MG63 (cell line): Measurements from ENCODE around the gene TSPAN5. TPM values are rescaled to one million over a fixed set of nuclear protein-coding genes. Genes with fewer than 3 reads are reported as not detected.

Experiments used
- DNase-seq: peaks from one replicate; pipeline ENCODE4 v3.0.0-alpha.2; 2020
- H3K27me3 ChIP-seq: fragments of 250-450 bp; sonication (Bioruptor Pico); 2 replicates; pipeline ENCODE4 v1.5.1; 2020; ENCODE audit warnings: mild to moderate bottlenecking, moderate library complexity
- H3K36me3 ChIP-seq: fragments of 250-450 bp; sonication (Bioruptor Pico); 2 replicates; pipeline ENCODE4 v1.5.1; 2020; ENCODE audit warnings: mild to moderate bottlenecking, moderate library complexity
- H3K4me3 ChIP-seq: fragments of 250-450 bp; sonication (Bioruptor Pico); 2 replicates; pipeline ENCODE4 v1.5.1; 2020; ENCODE audit warnings: mild to moderate bottlenecking, moderate library complexity
- H3K9me3 ChIP-seq: fragments of 250-450 bp; sonication (Bioruptor Pico); 2 replicates; pipeline ENCODE4 v1.5.1; 2020; ENCODE audit warnings: mild to moderate bottlenecking, moderate library complexity
- total RNA-seq: library from RNA; depleted of rRNA; stranded (reverse); fragments of >200 nt; shearing (Covaris generic); gene quantifications from 2 replicates; pipeline ENCODE4 v1.2.3, GENCODE V29; 2014; ENCODE audit warnings: low replicate concordance

The TSPAN5 gene
- total RNA-seq, 1 experiment from 2014 or later, result 12.6 TPM

- no peak overlapping the region for H3K4me3 ChIP-seq
Measured at GRCh38 chr4:98614662-98615061, 43.7 kb downstream of the TSPAN5 start.

GRCh38 chr4:98614094-98614493 lies 44.3 kb downstream of the TSPAN5 start:
- H3K9me3 ChIP-seq, result no peaks in the 10 kb centered on the region
- no peak overlapping the region for H3K4me3 ChIP-seq
- no peaks in the 10 kb centered on the region for H3K27me3 ChIP-seq
- H3K36me3 ChIP-seq, result no peaks in the 10 kb centered on the region
- DNase-seq, result no peak

More at GRCh38 chr4:98614662-98615061, 43.7 kb downstream of the TSPAN5 start:
- H3K36me3 ChIP-seq, result no peaks in the 10 kb centered on the region
- no peaks in the 10 kb centered on the region for H3K9me3 ChIP-seq
- no peak for DNase-seq
- no peaks in the 10 kb centered on the region for H3K27me3 ChIP-seq

DNA sequence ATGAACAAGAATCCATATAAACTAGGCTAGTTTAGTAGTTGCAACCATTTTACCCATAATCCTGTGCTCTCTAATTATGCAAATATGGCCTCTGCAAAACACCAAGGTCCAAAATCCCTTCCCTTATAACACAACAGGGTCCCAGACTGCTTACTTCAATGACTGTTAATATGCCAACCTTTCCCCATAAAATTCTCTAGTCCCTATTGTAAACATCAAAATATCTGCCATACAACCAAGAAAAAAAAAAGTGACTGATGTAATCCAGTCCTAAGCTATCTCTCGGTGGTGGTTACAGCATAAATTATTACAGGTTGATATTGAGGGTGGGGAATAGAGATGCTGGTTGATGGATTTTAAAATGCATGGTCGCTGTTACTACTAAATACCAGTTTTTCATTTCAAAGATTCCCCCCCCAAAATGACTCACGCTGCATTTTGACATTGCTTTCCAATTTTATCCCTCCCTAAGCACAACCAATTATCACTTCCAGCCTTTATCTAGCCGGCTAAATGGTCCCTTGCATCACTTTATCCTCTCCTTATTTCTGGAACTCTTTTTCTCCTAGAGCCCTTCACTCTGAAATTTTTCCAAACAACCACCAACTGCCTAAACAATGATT lies 44.8 kb downstream of the TSPAN5 start:
- Histone ChIP-seq H3K4me3 (no peak overlapping the region), H3K9me3 (no peaks in the 10 kb centered on the region), H3K36me3 (no peaks in the 10 kb centered on the region), H3K27me3 (no peaks in the 10 kb centered on the region)
- no peak for DNase-seq

GRCh38 chr4:98612318-98613250 lies 45.8 kb downstream of the TSPAN5 start:
- Histone ChIP-seq H3K4me3 (no peak overlapping the region), H3K36me3 (no peaks in the 10 kb centered on the region), H3K9me3 (no peaks in the 10 kb centered on the region), H3K27me3 (no peaks in the 10 kb centered on the region)
- DNase-seq, result no peak

DNA sequence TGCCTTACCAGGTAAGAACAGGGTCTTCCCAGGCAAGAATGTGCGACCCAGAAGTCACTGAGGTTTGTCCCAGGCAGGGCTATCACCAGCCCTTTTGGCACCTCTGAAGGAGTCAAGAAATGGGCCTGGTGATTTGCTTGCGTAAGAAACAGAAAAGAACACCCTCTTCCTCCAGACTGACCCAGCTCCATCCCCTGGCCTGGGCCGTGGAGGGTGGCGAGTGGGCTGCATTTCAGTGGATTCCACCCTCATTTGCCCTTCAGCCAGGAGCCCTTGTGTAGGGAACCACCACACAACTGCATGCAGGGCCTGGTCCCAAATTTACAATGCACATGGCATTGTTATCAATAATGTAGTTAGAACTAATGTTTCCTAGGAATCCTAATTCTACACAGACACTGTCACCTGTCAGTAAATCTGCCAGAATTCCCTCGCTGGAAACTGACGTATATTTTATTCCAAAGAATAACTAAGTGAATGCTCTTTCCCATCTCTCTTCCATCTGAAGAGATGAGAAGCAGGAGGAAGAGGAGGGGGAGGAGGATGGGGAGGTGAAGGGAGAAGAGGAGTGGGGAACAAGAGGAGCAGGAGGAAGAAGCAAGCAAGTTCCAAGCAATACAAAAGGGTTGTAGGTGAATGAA lies 46.6 kb downstream of the TSPAN5 start:
- Histone ChIP-seq H3K27me3 (no peaks in the 10 kb centered on the region), H3K9me3 (no peaks in the 10 kb centered on the region), H3K4me3 (no peak overlapping the region), H3K36me3 (no peaks in the 10 kb centered on the region)
- no peak for DNase-seq

DNA sequence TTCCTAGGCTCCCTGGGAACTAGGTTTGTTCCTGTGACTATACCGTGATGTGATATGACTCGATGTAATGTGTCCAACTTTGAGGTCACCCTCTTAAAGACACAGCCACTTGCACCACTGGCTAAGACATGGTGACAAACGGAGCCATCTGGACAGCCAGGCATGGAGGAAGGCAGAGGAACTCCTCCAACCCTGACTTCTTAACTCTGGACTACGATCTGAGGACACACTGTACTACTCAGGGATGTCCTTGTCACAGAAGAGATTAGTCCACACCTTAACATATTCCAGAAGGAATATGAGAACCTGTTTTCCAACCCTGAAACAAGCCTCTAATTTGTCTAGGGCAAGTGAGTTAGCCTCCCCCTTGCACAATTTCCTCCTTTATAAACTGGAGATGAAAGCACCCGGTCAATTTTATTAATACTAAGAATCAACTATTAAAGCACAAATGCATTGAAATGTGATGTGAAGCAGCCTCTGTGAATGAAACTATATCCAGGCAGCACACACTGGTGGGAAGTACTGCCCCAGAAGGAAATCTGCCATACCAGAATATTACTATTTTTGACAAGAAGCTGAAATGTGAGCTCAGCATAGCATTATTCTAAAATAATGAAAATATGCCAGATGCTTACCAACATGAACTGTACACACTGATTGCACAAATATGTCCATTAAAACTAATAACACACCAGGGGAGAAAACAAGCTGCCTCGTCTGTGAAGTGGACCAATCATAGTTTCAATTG lies 47.3 kb downstream of the TSPAN5 start:
- no peak for DNase-seq
- Histone ChIP-seq H3K4me3 (no peak overlapping the region), H3K9me3 (no peaks in the 10 kb centered on the region), H3K36me3 (peaks cover under 1% of the 10 kb centered on the region; the same call in 1 of the 2 replicates), H3K27me3 (no peaks in the 10 kb centered on the region)

GRCh38 chr4:98610431-98610830 lies 48.0 kb downstream of the TSPAN5 start:
- Histone ChIP-seq H3K27me3 (no peaks in the 10 kb centered on the region), H3K4me3 (no peak overlapping the region), H3K9me3 (no peaks in the 10 kb centered on the region), H3K36me3 (peaks cover 2% of the 10 kb centered on the region; the same call in 1 of the 2 replicates)
- no peak for DNase-seq

GRCh38 chr4:98609934-98610333 lies 48.5 kb downstream of the TSPAN5 start:
- no peak for DNase-seq
- no peaks in the 10 kb centered on the region for H3K9me3 ChIP-seq
- no peak overlapping the region for H3K4me3 ChIP-seq
- no peaks in the 10 kb centered on the region for H3K27me3 ChIP-seq
- H3K36me3 ChIP-seq, result peaks cover 2% of the 10 kb centered on the region; the same call in 1 of the 2 replicates

DNA sequence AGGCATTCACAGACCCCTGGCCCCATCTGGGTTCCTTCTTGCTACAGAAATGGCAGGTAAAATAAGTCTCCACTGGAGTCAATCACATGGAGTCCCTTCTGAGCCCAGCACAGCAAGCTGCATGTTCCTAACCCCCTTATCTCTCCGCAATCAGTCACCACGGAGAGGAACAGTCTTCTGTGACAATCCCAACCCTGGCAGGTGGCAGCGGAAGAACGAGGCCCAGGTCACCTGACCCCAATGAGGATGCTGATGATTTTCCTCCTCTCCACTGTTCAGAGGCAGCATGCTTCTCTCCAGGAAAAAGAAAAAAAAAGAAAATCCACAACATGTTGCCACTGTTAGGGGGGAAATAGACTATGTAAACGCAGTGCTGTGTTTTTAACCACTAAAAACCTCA lies 50.1 kb downstream of the TSPAN5 start:
- H3K27me3 ChIP-seq, result no peaks in the 10 kb centered on the region
- H3K9me3 ChIP-seq, result no peaks in the 10 kb centered on the region
- DNase-seq, result no peak
- no peak overlapping the region for H3K4me3 ChIP-seq
- peaks cover 2% of the 10 kb centered on the region; the same call in 1 of the 2 replicates for H3K36me3 ChIP-seq

DNA sequence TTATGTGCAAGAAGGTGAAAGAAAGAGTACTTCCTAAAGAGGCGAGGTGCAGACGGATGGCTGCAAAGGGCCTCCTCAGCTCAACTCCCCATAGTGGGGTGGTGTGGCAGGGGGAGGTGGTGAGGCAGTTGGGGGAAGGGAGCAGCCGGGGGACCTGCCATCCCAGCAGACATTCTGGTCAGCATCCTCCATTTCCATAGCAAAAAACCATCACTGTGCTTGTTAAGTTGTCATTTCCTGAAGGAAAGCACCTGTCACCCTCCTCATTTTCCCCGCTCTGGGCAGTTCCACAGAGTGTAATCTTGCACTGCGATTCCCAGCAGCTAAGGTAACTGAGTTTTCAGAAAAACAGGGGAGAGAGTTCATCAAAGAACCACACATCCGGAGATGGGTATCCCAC lies 51.5 kb downstream of the TSPAN5 start:
- DNase-seq, result no peak
- no peak overlapping the region for H3K4me3 ChIP-seq
- peaks cover 2% of the 10 kb centered on the region; the same call in 1 of the 2 replicates for H3K36me3 ChIP-seq

DNA sequence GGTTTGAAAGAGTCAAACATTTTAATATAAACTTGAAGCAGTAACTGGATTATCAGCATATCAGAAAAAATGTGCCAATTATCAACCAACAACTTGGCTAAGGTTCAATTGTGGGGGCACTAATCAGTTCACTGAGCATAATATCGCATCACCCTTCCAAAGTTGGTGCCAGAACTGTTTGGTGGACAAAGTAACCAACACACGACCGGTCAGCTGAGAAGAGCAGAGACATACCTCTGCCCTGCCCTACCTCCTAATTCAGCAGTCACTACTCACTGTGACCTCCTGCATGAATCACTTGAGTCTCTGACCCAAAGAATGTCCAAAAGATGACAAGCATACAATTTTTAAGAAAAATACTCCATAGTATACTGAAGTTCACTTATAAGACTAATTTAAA lies 53.2 kb downstream of the TSPAN5 start:
- Histone ChIP-seq H3K4me3 (no peak overlapping the region), H3K27me3 (no peaks in the 10 kb centered on the region), H3K36me3 (peaks cover 2% of the 10 kb centered on the region; the same call in 1 of the 2 replicates), H3K9me3 (peaks cover 3% of the 10 kb centered on the region; the same call in 1 of the 2 replicates)
- DNase-seq, result no peak

More for the DNA sequence above, 51.5 kb downstream of the TSPAN5 start:
- H3K9me3 ChIP-seq, result no peaks in the 10 kb centered on the region
- H3K27me3 ChIP-seq, result no peaks in the 10 kb centered on the region

DNA sequence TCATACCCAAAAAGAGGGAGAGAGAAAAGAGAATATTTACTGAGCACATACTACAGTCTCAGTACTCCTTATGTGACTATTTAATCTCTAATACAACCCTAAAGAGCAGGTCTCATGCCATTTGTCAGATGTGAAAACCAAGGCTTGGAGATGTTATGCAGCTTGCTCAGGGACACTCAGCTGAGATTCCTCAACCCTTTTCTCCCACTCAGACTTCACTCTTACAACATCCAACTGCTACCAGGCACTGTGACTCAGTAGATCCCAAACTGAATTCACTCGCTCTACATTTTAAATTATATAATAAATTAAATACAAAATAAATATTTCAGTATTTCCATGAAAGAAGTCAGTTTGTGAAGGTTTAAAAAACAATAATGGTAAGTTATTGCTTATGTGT lies 53.7 kb downstream of the TSPAN5 start:
- DNase-seq, result no peak
- Histone ChIP-seq H3K36me3 (peaks cover 2% of the 10 kb centered on the region; the same call in 1 of the 2 replicates), H3K4me3 (no peak overlapping the region), H3K27me3 (no peaks in the 10 kb centered on the region), H3K9me3 (peaks cover 6% of the 10 kb centered on the region; the same call in 1 of the 2 replicates)

DNA sequence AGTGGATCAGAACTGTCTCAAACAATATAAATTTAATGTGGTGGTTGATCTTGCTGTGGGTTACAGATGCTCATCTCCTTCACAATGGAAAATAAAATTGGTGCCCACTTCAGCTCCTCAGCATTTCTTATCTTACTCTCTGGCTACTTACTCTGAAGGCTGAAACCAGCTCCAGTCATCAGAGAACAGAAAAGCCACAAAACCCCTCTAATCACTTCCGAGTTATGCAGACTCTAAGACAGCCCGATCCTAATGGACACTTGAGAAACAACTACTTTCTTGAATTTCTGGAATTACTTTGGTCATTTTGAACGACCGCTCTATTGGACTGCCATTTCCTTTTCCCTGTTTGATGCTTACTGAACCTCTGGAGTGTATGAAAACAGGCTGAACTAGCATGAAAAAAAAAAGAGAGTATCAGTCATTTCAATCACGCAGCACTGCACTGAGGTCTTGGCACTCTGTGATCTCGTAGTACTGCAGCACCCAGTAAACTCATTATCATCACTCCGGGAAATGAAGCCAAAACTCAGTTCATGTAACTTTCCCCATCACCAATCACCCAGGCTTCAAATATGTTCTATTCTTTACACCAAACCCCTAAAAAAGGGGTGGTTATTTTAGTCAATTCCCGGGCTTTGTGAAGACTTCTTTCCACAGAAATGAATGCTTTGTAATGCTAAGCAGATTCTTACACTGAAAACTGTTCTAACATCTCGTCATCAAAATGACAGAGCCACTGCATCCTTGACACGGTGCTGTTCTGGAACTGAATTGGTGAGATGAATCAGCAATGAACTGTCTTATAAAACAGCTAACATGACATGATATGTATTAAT lies 54.5 kb downstream of the TSPAN5 start:
- peaks cover 2% of the 10 kb centered on the region; the same call in 1 of the 2 replicates for H3K36me3 ChIP-seq
- H3K9me3 ChIP-seq, result peaks cover 9% of the 10 kb centered on the region; the same call in 1 of the 2 replicates
- no peaks in the 10 kb centered on the region for H3K27me3 ChIP-seq
- H3K4me3 ChIP-seq, result no peak overlapping the region
- no peak for DNase-seq

- Histone ChIP-seq H3K4me3 (no peak overlapping the region), H3K9me3 (peaks cover 9% of the 10 kb centered on the region; the same call in 1 of the 2 replicates), H3K36me3 (peaks cover 2% of the 10 kb centered on the region; the same call in 1 of the 2 replicates), H3K27me3 (no peaks in the 10 kb centered on the region)
- DNase-seq, result no peak
Measured at GRCh38 chr4:98602270-98602669, 56.1 kb downstream of the TSPAN5 start.

DNA sequence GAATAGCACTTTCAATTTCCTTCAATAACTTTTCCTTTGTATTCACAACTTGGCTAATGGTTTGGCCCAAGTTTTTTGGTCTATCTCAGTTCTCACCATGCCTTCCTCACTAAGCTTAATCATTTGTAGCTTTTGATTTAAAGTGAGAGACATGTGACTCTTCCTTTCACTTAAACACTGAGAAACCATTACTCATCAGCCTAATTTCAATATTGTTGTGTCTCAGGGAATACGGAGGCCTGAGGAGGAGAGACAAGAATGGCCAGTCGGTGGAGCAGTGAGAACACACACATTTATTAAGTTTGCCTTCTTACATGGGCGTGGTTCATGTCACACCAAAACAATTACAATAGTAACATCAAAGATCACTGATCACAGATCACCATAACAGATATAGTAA lies 56.7 kb downstream of the TSPAN5 start:
- no peaks in the 10 kb centered on the region for H3K27me3 ChIP-seq
- DNase-seq, result no peak
- no peak overlapping the region for H3K4me3 ChIP-seq

More for the DNA sequence above, 56.7 kb downstream of the TSPAN5 start:
- Histone ChIP-seq H3K9me3 (peaks cover 9% of the 10 kb centered on the region; the same call in 1 of the 2 replicates), H3K36me3 (peaks cover 2% of the 10 kb centered on the region; the same call in 1 of the 2 replicates)
